ENCODE measurements around the gene PBX1.

PBX1 gene

DNA sequence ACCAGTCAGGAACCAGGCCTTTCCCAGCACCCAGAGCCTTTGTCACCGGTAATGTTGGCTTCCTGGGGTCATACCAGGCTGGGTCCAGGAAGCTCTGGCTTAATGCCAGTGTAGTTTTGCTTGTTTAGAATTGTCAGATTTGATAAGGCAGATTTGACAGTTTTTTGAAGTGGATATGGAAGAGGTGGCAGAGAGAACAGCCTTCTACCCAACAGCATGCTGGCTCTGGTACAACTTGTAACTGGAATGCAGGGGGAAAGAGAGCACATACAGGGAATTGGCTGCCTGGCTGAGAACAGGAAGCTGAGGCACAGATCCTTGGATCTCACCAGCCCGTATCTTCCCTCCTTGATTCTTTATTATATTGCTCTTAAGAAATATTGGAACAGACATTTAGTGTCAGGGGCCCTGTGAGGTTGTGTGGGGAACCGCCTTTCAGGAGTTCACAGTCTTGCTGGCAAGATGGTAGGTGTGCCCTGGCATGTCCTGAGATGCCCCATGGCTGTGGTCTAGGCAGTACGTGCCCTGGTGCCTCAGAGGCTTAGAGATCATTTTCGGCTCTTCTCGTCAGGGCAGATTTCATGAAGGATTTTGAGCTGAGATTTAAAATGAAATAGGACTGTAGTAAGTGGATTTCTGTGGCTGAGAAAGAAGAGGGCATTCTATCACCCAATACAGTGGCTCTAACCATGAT lies 227.0 kb downstream of the PBX1 start:
- FAIRE-seq, result no peak
- DNase-seq (ENCODE audit: insufficient read length, low spot score), result no peak
- no peak for TF ChIP-seq POLR2A (IDR thresholded peaks at IDR 0.05; ENCODE audit: low read depth, low read length)

GRCh38 chr1:164786980-164787833 lies 228.2 kb downstream of the PBX1 start:
- FAIRE-seq, result no peak
- TF ChIP-seq POLR2A (IDR thresholded peaks at IDR 0.05; ENCODE audit: low read depth, low read length), result no peak
- DNase-seq (ENCODE audit: insufficient read length, low spot score), result peak; percentile 76

GRCh38 chr1:164787834-164788231 lies 228.8 kb downstream of the PBX1 start:
- no peak for DNase-seq (ENCODE audit: insufficient read length, low spot score)
- no peak for TF ChIP-seq POLR2A (IDR thresholded peaks at IDR 0.05; ENCODE audit: low read depth, low read length)
- FAIRE-seq, result no peak

- no peak for FAIRE-seq
- no peak for TF ChIP-seq POLR2A (IDR thresholded peaks at IDR 0.05; ENCODE audit: low read depth, low read length)
- no peak for DNase-seq (ENCODE audit: insufficient read length, low spot score)
Measured at GRCh38 chr1:164790081-164790480, 231.1 kb downstream of the PBX1 start.

- TF ChIP-seq POLR2A (IDR thresholded peaks at IDR 0.05; ENCODE audit: low read depth, low read length), result no peak
- DNase-seq (ENCODE audit: insufficient read length, low spot score), result no peak
- no peak for FAIRE-seq
Measured at GRCh38 chr1:164792410-164793004, 233.5 kb downstream of the PBX1 start.

DNA sequence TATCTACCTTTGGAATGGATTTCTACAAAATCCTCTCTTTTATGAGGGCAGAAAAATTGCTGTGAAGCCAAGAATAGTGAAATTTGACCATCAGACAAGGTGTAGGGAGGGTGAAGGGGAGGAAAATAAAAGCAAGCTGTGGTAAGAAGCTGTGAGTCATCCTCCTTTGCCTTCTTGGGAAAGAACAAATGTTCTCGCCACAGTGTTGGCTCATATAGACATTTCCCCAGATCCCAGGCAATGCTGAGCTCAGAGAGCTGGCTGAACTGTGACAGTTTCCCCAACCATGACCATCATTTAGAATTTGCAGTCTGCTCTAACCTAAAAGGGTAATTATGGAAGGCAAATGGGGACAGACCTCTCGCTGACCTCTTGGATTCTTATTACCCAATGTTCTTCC lies 235.4 kb downstream of the PBX1 start:
- DNase-seq (ENCODE audit: insufficient read length, low spot score), result peak; percentile 56
- no peak for TF ChIP-seq POLR2A (IDR thresholded peaks at IDR 0.05; ENCODE audit: low read depth, low read length)
- peak; percentile 92 for FAIRE-seq

- no peak for DNase-seq (ENCODE audit: insufficient read length, low spot score)
- TF ChIP-seq POLR2A (IDR thresholded peaks at IDR 0.05; ENCODE audit: low read depth, low read length), result no peak
- FAIRE-seq, result no peak
Measured at GRCh38 chr1:164796916-164797315, 237.9 kb downstream of the PBX1 start.

DNA sequence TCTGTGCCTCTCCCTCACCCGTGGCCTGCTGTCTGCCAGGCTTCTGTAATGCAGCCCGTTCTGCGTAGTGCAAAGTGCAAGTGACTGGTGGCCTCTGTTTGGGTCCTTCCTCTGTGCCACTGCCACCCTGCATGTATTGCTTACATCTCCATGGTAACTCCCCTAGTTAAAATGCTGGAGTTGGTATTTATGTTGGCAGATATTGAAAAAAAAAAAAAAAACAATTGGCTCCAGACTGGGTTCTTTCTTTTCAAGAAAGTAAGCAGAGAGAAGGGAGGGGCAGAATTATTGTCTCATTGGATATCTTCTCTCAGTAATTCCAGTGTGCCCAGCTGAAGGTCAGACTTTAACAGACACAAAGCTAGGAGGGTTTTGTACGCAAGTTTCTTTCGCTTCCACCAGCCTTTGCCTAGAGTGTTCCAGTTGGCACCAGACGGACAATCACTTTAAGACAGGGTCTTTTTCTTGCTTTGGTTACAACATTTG lies 242.3 kb downstream of the PBX1 start:
- no peak for DNase-seq (ENCODE audit: insufficient read length, low spot score)
- TF ChIP-seq POLR2A (IDR thresholded peaks at IDR 0.05; ENCODE audit: low read depth, low read length), result no peak
- FAIRE-seq, result no peak

DNA sequence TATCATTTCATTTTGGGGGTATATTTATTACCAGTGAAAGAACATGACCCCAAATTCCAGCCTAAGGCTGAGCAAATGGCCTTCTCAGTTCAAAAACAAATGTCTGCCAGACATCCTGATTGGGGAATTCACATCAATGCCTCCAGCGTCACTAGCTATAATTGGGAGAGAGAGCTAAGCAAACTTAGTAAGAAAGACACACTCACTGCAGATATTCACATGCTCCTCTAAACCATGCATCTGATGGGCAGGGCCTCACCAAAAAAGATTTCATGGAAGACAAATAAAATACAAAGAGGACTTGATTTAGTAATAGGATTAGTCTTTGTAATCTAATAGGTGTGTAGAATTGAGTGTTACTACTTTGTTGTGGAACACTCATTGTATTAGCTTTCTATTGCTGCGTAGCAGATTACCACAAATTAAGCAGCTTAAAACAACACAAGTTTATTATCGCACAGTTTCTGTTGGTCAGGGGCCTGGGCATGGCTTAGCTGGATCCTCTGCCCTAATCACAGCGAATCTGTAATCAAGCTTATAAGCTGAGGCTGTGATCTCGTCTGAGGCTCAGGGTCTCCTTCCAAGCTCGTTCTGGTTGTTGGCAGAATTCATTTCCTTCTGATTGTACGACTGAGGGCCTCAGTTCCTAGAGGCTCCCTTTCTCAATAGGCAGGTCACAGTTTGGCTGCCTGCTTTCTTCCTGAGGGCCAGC lies 243.0 kb downstream of the PBX1 start:
- TF ChIP-seq POLR2A (IDR thresholded peaks at IDR 0.05; ENCODE audit: low read depth, low read length), result no peak
- DNase-seq (ENCODE audit: insufficient read length, low spot score) (no peak), FAIRE-seq (no peak)

DNA sequence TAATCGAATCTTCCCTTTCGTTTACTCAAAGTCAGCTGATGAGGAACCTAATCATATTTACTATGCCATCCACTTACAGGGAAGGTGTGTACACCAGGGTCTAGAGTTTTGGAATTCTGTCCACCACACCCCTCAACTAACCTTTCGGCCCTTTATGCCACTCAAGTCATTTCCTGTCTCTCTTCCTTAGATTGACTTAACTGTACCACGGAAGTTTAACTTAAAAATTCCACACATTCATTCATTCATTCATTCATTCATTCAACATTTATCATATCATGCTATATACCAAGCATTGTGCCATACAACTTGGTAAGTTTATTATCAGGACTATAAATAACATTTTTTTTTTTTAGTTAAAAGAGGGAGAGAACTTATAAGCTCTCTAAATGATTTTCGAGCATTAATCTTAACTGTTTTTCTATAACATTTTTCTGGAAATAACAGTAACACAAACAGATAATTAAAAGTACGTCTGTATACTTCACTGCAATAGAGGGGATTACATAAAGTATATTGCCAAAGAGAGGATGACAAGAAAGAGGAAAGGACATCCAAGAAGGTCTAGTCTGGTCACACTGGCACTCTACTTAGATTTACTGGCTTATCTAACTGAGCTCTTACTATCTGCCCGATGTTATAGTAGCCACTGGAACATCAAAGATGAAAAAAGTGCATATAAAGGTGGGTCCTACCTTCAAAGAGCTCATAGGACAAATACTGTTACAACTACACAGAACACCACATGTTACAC lies 243.7 kb downstream of the PBX1 start:
- FAIRE-seq, result no peak
- no peak for TF ChIP-seq POLR2A (IDR thresholded peaks at IDR 0.05; ENCODE audit: low read depth, low read length)

GRCh38 chr1:164803366-164803765 lies 244.4 kb downstream of the PBX1 start:
- FAIRE-seq (no peak), DNase-seq (ENCODE audit: insufficient read length, low spot score) (no peak)
- no peak for TF ChIP-seq POLR2A (IDR thresholded peaks at IDR 0.05; ENCODE audit: low read depth, low read length)

More for the DNA sequence above, 243.7 kb downstream of the PBX1 start:
- DNase-seq (ENCODE audit: insufficient read length, low spot score), result no peak

DNA sequence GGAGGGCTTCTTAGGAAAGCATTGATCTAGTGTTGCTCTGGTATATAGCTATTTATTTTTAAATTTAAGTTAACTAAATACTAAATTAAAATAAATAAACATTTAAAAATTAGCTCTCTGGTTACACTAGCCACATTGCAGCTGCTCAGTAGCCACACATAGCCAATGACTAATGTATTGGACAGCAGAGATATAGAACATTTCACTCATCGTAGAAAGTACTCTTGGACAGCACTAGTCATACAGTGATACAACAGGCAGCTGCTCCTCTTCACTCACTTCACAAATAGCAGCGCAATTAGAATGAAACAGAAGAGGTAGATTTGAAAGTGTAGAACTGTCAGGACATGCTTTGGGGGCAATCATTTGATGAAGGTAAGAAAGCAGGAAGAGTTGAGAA lies 245.4 kb downstream of the PBX1 start:
- DNase-seq (ENCODE audit: insufficient read length, low spot score), result no peak
- no peak for TF ChIP-seq POLR2A (IDR thresholded peaks at IDR 0.05; ENCODE audit: low read depth, low read length)
- FAIRE-seq, result no peak

GRCh38 chr1:164805399-164805798 lies 246.4 kb downstream of the PBX1 start:
- no peak for TF ChIP-seq POLR2A (IDR thresholded peaks at IDR 0.05; ENCODE audit: low read depth, low read length)
- FAIRE-seq (no peak), DNase-seq (ENCODE audit: insufficient read length, low spot score) (no peak)
